ENCODE measurements around the gene IL18BP.

DNA sequence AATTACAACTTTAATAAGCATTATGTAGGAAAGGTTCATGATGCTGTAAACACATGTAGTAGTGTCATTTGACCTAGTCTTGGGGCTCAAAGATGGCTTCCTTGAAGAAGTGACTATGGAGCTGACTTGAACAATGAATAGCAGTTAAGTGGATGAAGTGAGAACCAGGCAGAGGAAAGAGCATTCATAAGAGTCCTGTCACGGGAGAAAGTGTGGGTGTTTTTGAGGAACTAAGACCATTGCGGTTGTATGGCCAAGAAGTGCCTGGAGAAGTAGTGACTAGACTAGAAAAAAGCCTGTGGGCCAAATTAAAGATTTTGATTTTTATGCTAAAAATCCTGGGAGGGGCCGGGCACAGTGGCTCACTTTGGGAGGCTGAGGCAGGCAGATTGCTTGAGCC is 7.2 kb upstream of the IL18BP start:
- TF ChIP-seq, protein P1, sequence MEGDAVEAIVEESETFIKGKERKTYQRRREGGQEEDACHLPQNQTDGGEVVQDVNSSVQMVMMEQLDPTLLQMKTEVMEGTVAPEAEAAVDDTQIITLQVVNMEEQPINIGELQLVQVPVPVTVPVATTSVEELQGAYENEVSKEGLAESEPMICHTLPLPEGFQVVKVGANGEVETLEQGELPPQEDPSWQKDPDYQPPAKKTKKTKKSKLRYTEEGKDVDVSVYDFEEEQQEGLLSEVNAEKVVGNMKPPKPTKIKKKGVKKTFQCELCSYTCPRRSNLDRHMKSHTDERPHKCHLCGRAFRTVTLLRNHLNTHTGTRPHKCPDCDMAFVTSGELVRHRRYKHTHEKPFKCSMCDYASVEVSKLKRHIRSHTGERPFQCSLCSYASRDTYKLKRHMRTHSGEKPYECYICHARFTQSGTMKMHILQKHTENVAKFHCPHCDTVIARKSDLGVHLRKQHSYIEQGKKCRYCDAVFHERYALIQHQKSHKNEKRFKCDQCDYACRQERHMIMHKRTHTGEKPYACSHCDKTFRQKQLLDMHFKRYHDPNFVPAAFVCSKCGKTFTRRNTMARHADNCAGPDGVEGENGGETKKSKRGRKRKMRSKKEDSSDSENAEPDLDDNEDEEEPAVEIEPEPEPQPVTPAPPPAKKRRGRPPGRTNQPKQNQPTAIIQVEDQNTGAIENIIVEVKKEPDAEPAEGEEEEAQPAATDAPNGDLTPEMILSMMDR (optimal IDR thresholded peaks at IDR 0.05 in 1 of 3, IDR thresholded peaks at IDR 0.05 in 1 of 3, conservative IDR thresholded peaks at IDR 0.05 in 1 of 3; ENCODE audit: extremely low read depth in 1 of 3, insufficient read depth in 2 of 3, low read length in 3 of 3), result no peak
- no peak for TF ChIP-seq EZH2 (IDR thresholded peaks at IDR 0.05; ENCODE audit: low read length)

Measured in keratinocyte (primary cell).